IMR-90 (cell line): ENCODE measurements around the gene GPD1. TPM values are rescaled to one million over a fixed set of nuclear protein-coding genes. Genes with fewer than 3 reads are reported as not detected.

Experiments used
- ATAC-seq: fragments of 200-7000 bp; cut with Tn5 transposase; 2 replicates; pipeline ENCODE4 v1.9.1; 2020; ENCODE audit warnings: low read depth, mild to moderate bottlenecking, moderate library complexity
- BruUV-seq: library from RNA; stranded (reverse); fragments of 400-500 nt; replicated peaks from 2 replicates; lab custom pipeline; 2021; lab: Mats Ljungman, UMichigan
- CTCF ChIA-PET: fragments of 300-600 bp; formaldehyde crosslinking; extraction: SDS; loops from one replicate; lab custom pipeline; 2021; ENCODE audit warnings: antibody characterized with exemption; lab: Yijun Ruan, JAX
- POLR2A ChIA-PET: fragments of 300-600 bp; sonication (Branson Sonifier 250); formaldehyde crosslinking; loops from one replicate; lab custom pipeline; 2022; ENCODE audit warnings: antibody characterized with exemption; ENCODE audit not compliant: unreplicated experiment; lab: Charles Lee
- DNase-seq: peaks from one replicate; pipeline ENCODE4 v3.0.0; 2013
- H2AFZ ChIP-seq: replicated peaks from 2 replicates; pipeline ENCODE3; 2013; ENCODE audit warnings: low read length, mild to moderate bottlenecking; ENCODE audit not compliant: poor library complexity
- H2AK5ac ChIP-seq: 2 replicates; pipeline ENCODE4 v1.6.1; 2013; ENCODE audit warnings: low read depth, low read length, inconsistent platforms
- H2AK9ac ChIP-seq: replicated peaks from 2 replicates; pipeline ENCODE3; 2013; ENCODE audit warnings: mild to moderate bottlenecking, low read depth, low read length, moderate library complexity; ENCODE audit not compliant: poor library complexity
- H2BK120ac ChIP-seq: 2 replicates; pipeline ENCODE4 v1.6.1; 2013; ENCODE audit warnings: low read depth, low read length, inconsistent platforms
- H2BK15ac ChIP-seq: 3 replicates; pipeline ENCODE4 v1.6.1; 2013; ENCODE audit warnings: low read depth, low read length, inconsistent platforms
- H2BK20ac ChIP-seq: 2 replicates; pipeline ENCODE4 v1.6.1; 2013; ENCODE audit warnings: low read depth, mild to moderate bottlenecking, inconsistent platforms, low read length, moderate library complexity
- H2BK5ac ChIP-seq: 2 replicates; pipeline ENCODE4 v1.6.1; 2013; ENCODE audit warnings: mild to moderate bottlenecking, low read depth, low read length, inconsistent platforms; ENCODE audit not compliant: poor library complexity, severe bottlenecking
- H3K14ac ChIP-seq: replicated peaks from 2 replicates; pipeline ENCODE4 v1.6.1; 2013; ENCODE audit warnings: low read depth, low read length, inconsistent platforms
- H3K18ac ChIP-seq: 2 replicates; pipeline ENCODE4 v1.6.1; 2013; ENCODE audit warnings: low read depth, low read length, control low read depth
- H3K23ac ChIP-seq: 2 replicates; pipeline ENCODE4 v1.6.1; 2013; ENCODE audit warnings: low read depth, low read length, inconsistent platforms
- H3K27ac ChIP-seq: 2 replicates; pipeline ENCODE4 v1.5.1; 2013; ENCODE audit warnings: mild to moderate bottlenecking, control low read depth, low read length; ENCODE audit not compliant: insufficient read depth
- H3K27me3 ChIP-seq: 2 replicates; pipeline ENCODE4 v1.6.1; 2013; ENCODE audit warnings: low read length; ENCODE audit not compliant: control insufficient read depth, insufficient read depth
- H3K36me3 ChIP-seq: 2 replicates; pipeline ENCODE4 v1.6.1; 2013; ENCODE audit warnings: low read length, mixed read lengths; ENCODE audit not compliant: control insufficient read depth, insufficient read depth
- H3K4ac ChIP-seq: 2 replicates; pipeline ENCODE4 v1.6.1; 2013; ENCODE audit warnings: low read depth, low read length, inconsistent platforms
- H3K4me1 ChIP-seq: 2 replicates; pipeline ENCODE4 v1.6.1; 2013; ENCODE audit warnings: low read length, mixed read lengths; ENCODE audit not compliant: control insufficient read depth, insufficient read depth
- H3K4me2 ChIP-seq: 2 replicates; pipeline ENCODE4 v1.6.1; 2013; ENCODE audit warnings: low read depth, mild to moderate bottlenecking, control low read depth, low read length, moderate library complexity
- H3K4me3 ChIP-seq: 2 replicates; pipeline ENCODE4 v1.5.1; 2013; ENCODE audit warnings: low read depth, mild to moderate bottlenecking, control low read depth, low read length, moderate library complexity; ENCODE audit not compliant: insufficient read depth
- H3K56ac ChIP-seq: 2 replicates; pipeline ENCODE4 v1.6.1; 2013; ENCODE audit warnings: low read length, inconsistent platforms; ENCODE audit not compliant: insufficient read depth; ENCODE audit errors: extremely low read depth
- H3K79me1 ChIP-seq, 2 experiments: 2 replicates each; pipeline ENCODE4 v1.6.1; 2013; ENCODE audit warnings: low read length in 2 of 2, inconsistent platforms in 1 of 2, low read depth in 1 of 2
- H3K9ac ChIP-seq: 2 replicates; pipeline ENCODE4 v1.6.1; 2013; ENCODE audit warnings: low read depth, low read length, control low read depth
- H3K9me1 ChIP-seq: 2 replicates; pipeline ENCODE4 v1.6.1; 2013; ENCODE audit warnings: low read length, inconsistent platforms; ENCODE audit not compliant: insufficient read depth
- H3K9me3 ChIP-seq: 2 replicates; pipeline ENCODE4 v1.6.1; 2013; ENCODE audit warnings: low read length; ENCODE audit not compliant: control insufficient read depth, insufficient read depth
- H4K20me1 ChIP-seq: 2 replicates; pipeline ENCODE4 v1.6.1; 2013; ENCODE audit warnings: low read length, inconsistent platforms; ENCODE audit not compliant: insufficient read depth
- H4K5ac ChIP-seq: 2 replicates; pipeline ENCODE4 v1.6.1; 2013; ENCODE audit warnings: mild to moderate bottlenecking, low read depth, low read length, control low read depth
- H4K8ac ChIP-seq, 2 experiments: 2 replicates each; pipeline ENCODE4 v1.6.1; 2013; ENCODE audit warnings: low read depth in 2 of 2, low read length in 2 of 2, control low read depth in 1 of 2, inconsistent platforms in 1 of 2
- H4K91ac ChIP-seq: 2 replicates; pipeline ENCODE4 v1.6.1; 2013; ENCODE audit warnings: low read depth, low read length, inconsistent platforms; ENCODE audit not compliant: insufficient read depth
- CEBPB ChIP-seq: IDR thresholded peaks from 2 replicates; pipeline ENCODE4 v1.6.1; 2012; ENCODE audit warnings: low read depth, low read length, improper control_type of control experiment
- CHD1 ChIP-seq: IDR thresholded peaks from 2 replicates; pipeline ENCODE4 v1.6.1; 2012; ENCODE audit warnings: low read depth, low read length, improper control_type of control experiment
- FOS ChIP-seq: fragments of 150-350 bp; IDR thresholded peaks from 2 replicates; pipeline ENCODE4 v1.6.1; 2016; ENCODE audit warnings: low read depth, low read length
- MXI1 ChIP-seq: IDR thresholded peaks from 2 replicates; pipeline ENCODE4 v1.6.1; 2012; ENCODE audit warnings: low read depth, mild to moderate bottlenecking, low read length, moderate library complexity, borderline replicate concordance
- RFX5 ChIP-seq: IDR thresholded peaks from 2 replicates; pipeline ENCODE4 v1.8.0; 2012; ENCODE audit warnings: low read depth, mild to moderate bottlenecking, low read length, moderate library complexity
- WGBS, 2 experiments: methylation state at CpG; one replicate each; pipeline versions ENCODE4 v1.1.5 to v1.1.7; 2013; ENCODE audit warnings: missing lambda C conversion rate in 2 of 2; ENCODE audit not compliant: insufficient read length in 1 of 2; ENCODE audit errors: extremely low coverage in 2 of 2; 5-methylcytosine and 5-hydroxymethylcytosine counted together
- dilution Hi-C: fragments of 300-500 bp; cut with HindIII; formaldehyde crosslinking; loops from one replicate; pipeline ENCODE4 v1.14.3; 2018; ENCODE audit warnings: low sequenced_read_pairs; ENCODE audit not compliant: unreplicated experiment
- in situ Hi-C: fragments of 300-500 bp; cut with MboI; formaldehyde crosslinking; loops from 3 replicates; pipeline ENCODE4 v1.14.3; 2019; ENCODE audit warnings: low sequenced_read_pairs, inconsistent platforms, mixed read lengths
- intact Hi-C: fragments of 100-400 bp; cut with micrococcal nuclease; formaldehyde crosslinking; loops from 2 replicates; pipeline ENCODE4 v1.10.0; 2022
- polyA plus RNA-seq, 3 experiments: library from polyadenylated mRNA; depleted of rRNA; stranded (reverse); fragments of >200 nt; gene quantifications; 2 replicates each; pipeline ENCODE4 v1.2.3, GENCODE V29; 2012; ENCODE audit warnings: low replicate concordance in 1 of 3
- total RNA-seq: library from RNA; depleted of rRNA; stranded (reverse); fragments of >200 nt; gene quantifications from 2 replicates; pipeline ENCODE4 v1.2.3, GENCODE V29; 2012
- TF ChIP-seq, protein P1 (sequence below): fragments of 150-350 bp; IDR thresholded peaks from 2 replicates; pipeline ENCODE4 v1.6.1; 2017; ENCODE audit warnings: mild to moderate bottlenecking, antibody characterized with exemption, low read length, low read depth

The GPD1 gene
- total and polyA plus RNA-seq, 2 of the 4 experiments (the other 2 are of a cell fraction), result 0.05 to 0.18 TPM

DNA sequence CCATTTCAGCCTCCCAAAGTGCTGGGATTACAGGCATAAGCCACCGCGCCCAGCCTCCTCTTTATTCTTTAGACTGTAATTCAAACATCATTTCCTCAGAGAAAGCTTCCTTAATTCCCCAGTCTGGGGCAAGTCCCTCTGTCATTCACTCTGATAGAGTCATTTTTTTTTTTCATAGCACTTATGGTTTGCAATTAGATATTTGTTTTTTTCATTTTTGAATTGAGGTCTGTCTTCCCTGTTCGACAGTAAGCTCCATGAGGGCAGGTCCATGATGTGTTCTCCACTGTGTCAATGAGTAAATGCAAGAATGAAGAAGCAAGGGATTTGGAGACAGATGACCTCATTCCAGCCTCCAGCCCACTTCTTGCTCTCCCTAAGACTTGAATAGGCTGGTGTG lies 34.3 kb upstream of the GPD1 start:
- H2BK120ac ChIP-seq, result no peak overlapping the region
- H3K27me3 ChIP-seq, result no peaks in the 10 kb centered on the region
- CTCF ChIA-PET, result interaction anchor here (1.0 to 2.1 kb wide), 2 partner anchors 95 to 102 kb away, joined by 6 to 33 read pairs; no protein-coding TSS in a partner anchor
- H3K9ac ChIP-seq, result no peak overlapping the region
- no peak overlapping the region for H4K91ac ChIP-seq
- no TSS peak for BruUV-seq
- H2AK9ac ChIP-seq, result no peak overlapping the region
- H4K5ac ChIP-seq, result no peak overlapping the region
- no peaks in the 10 kb centered on the region for H3K79me1 ChIP-seq
- H3K4me3 ChIP-seq, result no peak overlapping the region
- ATAC-seq (no peak), DNase-seq (no peak)
- H4K8ac ChIP-seq, result no peak overlapping the region
- peaks cover 8% of the 10 kb centered on the region for H3K4me1 ChIP-seq
- no peak overlapping the region for H2BK20ac ChIP-seq
- POLR2A ChIA-PET, result no interaction called here
- H3K56ac ChIP-seq, result no peak overlapping the region
- H2BK15ac ChIP-seq, result no peak overlapping the region
- in situ Hi-C loops (loop anchor here (5.0 kb wide), 1 partner anchor 292 kb away; no protein-coding TSS in a partner anchor), dilution Hi-C loops (no loop called here), intact Hi-C loops (no loop called here)
- no peak overlapping the region for H2AFZ ChIP-seq
- no peak overlapping the region for H2BK5ac ChIP-seq
- H4K20me1 ChIP-seq, result no peaks in the 10 kb centered on the region; the same call in 1 of the 2 replicates
- no peak overlapping the region for H3K18ac ChIP-seq
- no peak overlapping the region for H3K14ac ChIP-seq
- no peaks in the 10 kb centered on the region for H3K36me3 ChIP-seq
- no peak for TF ChIP-seq RFX5
- no peak for TF ChIP-seq FOS
- TF ChIP-seq CEBPB, result no peak
- TF ChIP-seq CHD1, result no peak
- no peak for TF ChIP-seq MXI1
- TF ChIP-seq, protein P1, sequence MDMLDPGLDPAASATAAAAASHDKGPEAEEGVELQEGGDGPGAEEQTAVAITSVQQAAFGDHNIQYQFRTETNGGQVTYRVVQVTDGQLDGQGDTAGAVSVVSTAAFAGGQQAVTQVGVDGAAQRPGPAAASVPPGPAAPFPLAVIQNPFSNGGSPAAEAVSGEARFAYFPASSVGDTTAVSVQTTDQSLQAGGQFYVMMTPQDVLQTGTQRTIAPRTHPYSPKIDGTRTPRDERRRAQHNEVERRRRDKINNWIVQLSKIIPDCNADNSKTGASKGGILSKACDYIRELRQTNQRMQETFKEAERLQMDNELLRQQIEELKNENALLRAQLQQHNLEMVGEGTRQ, result no peak
- no peaks in the 10 kb centered on the region for H3K9me3 ChIP-seq
- H2AK5ac ChIP-seq, result no peak overlapping the region
- H3K9me1 ChIP-seq, result 0 out of 2 replicates have a peak, but pooled peaks cover 7% of the 10 kb centered on the region
- no peak overlapping the region for H3K23ac ChIP-seq
- WGBS, 2 experiments, result no CpG with 5 or more reads among the region's 3 CpGs
- no peak overlapping the region for H3K4me2 ChIP-seq
- H3K27ac ChIP-seq, result no peak overlapping the region
- no peak overlapping the region for H3K4ac ChIP-seq
